Right cardiac atrium (tissue), 5 donors: ENCODE results near the gene THADA. TPM values are rescaled to one million over a fixed set of nuclear protein-coding genes. Genes with fewer than 3 reads are reported as not detected.

ENCODE experiments used
- ATAC-seq, 2 donors: fragments of 200-7000 bp; cut with Tn5 transposase; one replicate each; pipeline versions ENCODE4 v1.8.0 to v1.9.1; 2020; ENCODE audit warnings: moderate library complexity in 2 of 2, mild to moderate bottlenecking in 1 of 2
- DNase-seq, 3 donors: peaks; one replicate each; pipeline ENCODE4 v3.0.0-alpha.2; 2020
- H3K27ac ChIP-seq: one replicate; pipeline ENCODE4 v1.5.1; 2013; ENCODE audit warnings: mild to moderate bottlenecking, low read length, control low read depth, moderate library complexity
- H3K27me3 ChIP-seq: one replicate; pipeline ENCODE4 v1.6.1; 2013; ENCODE audit not compliant: control insufficient read depth, insufficient read depth
- H3K4me1 ChIP-seq: one replicate; pipeline ENCODE4 v1.6.1; 2013; ENCODE audit warnings: low read length; ENCODE audit not compliant: control insufficient read depth, insufficient read depth
- H3K4me3 ChIP-seq: one replicate; pipeline ENCODE4 v1.5.1; 2013; ENCODE audit warnings: low read length, control low read depth
- H3K9me3 ChIP-seq: one replicate; pipeline ENCODE4 v1.6.1; 2013; ENCODE audit warnings: low read length; ENCODE audit not compliant: control insufficient read depth
- WGBS: extraction: QIAGEN DNeasy Blood & Tissue Kit; methylation state at CpG from one replicate; pipeline ENCODE4 v1.1.7; 2013; 5-methylcytosine and 5-hydroxymethylcytosine counted together
- intact Hi-C, 4 donors: fragments of 100-400 bp; cut with DNase I; formaldehyde crosslinking; loops; one replicate each; pipeline versions ENCODE4 v1.11.0 to v1.14.0; 2022 to 2023
- polyA plus RNA-seq: library from polyadenylated mRNA; stranded (reverse); fragments of 200-250 nt; gene quantifications from one replicate; pipeline ENCODE4 v1.2.3, GENCODE V29; 2013
- total RNA-seq, 4 donors: library from RNA; stranded (reverse); fragmentation: NEBNext Ultra II Directional; extraction: Animal tissue kit (Norgen Biotek cat#: 25700); gene quantifications; one replicate each; pipeline ENCODE4 v1.2.1, GENCODE V29; 2021
- donor health status: healthy with polysubstance abuse.
- donor health status: DM: no; HTN: yes; CAD: no.
- donor health status: DM: no; HTN: no; CAD: no.
- donor health status: DM: no; HTN: yes; CAD: no; lungs with severe emphysema.
- donor health status: DM: yes; HTN: yes; CAD: no.

Gene THADA
- total and polyA plus RNA-seq, 5 donors = 10.6 to 20.7 (median 19.8) TPM

DNA sequence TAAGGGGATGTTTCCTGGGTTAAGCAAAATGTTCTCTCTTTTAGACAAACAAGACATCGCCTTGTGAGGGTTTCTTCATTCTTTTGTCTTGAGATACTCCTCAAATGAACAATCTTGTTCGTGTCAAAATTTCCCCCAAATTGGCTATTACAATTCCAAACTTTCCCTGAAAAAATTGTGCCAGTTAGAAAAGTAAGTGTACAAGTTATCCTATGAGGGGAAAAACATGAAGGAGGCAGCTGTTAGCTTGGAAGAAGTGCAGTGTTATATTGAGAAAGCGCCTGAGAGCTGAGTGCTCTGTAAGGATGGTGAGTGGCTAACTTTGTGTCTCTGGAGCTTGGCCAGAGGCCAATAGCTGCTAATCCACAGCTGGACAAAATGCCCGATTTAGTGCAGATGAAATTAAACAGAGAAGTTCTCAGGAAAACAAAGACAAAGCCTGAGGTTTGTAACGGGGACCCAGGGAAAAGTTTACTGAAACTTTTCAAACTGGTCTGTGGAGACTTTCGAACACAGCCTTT, 27.2 kb upstream of the THADA start:
- Histone ChIP-seq H3K9me3 (no peaks in the 10 kb centered on the region), H3K4me1 (no peaks in the 10 kb centered on the region), H3K27me3 (no peaks in the 10 kb centered on the region), H3K27ac (no peak overlapping the region), H3K4me3 (no peak overlapping the region)
- intact Hi-C loops = no loop called here
- WGBS = 40% methylated on average over 6 of the region's 6 CpGs
- peak in 2 of 3 donors; percentile 52 to 80 for DNase-seq
- ATAC-seq = peak; percentile 51 to 59

DNA sequence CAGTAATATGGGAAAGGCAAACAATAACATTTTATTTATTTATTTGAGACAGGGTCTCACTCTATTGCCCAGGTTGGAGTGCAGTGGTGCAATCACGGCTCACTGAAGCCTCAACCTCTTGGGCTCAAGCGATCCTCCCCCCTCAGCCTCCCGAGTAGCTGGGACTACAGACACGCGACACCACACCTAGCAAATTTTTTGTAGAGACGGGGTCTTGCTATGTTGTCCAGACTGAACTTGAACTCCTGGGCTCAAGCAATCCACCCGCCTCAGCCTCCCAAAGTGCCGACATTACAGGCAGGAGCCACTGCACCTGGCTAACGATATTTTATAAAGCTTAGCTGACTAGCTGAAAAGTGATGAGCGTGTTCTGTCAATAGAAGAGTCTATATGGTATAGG, 23.7 kb upstream of the THADA start:
- intact Hi-C loops = loop anchor here in 2 of 4 donors (10.0 kb wide), 1 partner anchor 155 kb away; the partner anchor contains the start of gene DYNC2LI1 (in 2 of the 2)
- ATAC-seq = no peak
- no peaks in the 10 kb centered on the region for H3K27me3 ChIP-seq
- no peak for DNase-seq
- H3K9me3 ChIP-seq = no peaks in the 10 kb centered on the region
- WGBS = 93% methylated on average over 10 of the region's 10 CpGs
- H3K4me1 ChIP-seq = no peaks in the 10 kb centered on the region
- H3K27ac ChIP-seq = no peak overlapping the region
- no peak overlapping the region for H3K4me3 ChIP-seq

- no peaks in the 10 kb centered on the region for H3K9me3 ChIP-seq
- no peak overlapping the region for H3K27ac ChIP-seq
- WGBS = 79% methylated on average over 5 of the region's 5 CpGs
- no peak overlapping the region for H3K4me3 ChIP-seq
- intact Hi-C loops = loop anchor here in 2 of 4 donors (10.0 kb wide), 1 partner anchor 158 kb away; the partner anchor contains the start of gene DYNC2LI1 (in 2 of the 2)
- no peak for DNase-seq
- H3K27me3 ChIP-seq = no peaks in the 10 kb centered on the region
- no peak for ATAC-seq
- H3K4me1 ChIP-seq = no peaks in the 10 kb centered on the region
Measured at GRCh38 chr2:43616967-43617680, 21.3 kb upstream of the THADA start.

- Histone ChIP-seq H3K27me3 (no peaks in the 10 kb centered on the region), H3K27ac (no peak overlapping the region), H3K9me3 (no peaks in the 10 kb centered on the region), H3K4me3 (no peak overlapping the region), H3K4me1 (no peaks in the 10 kb centered on the region)
- intact Hi-C loops = loop anchor here in 2 of 4 donors (10.0 kb wide), 1 partner anchor 162 kb away; the partner anchor contains the start of gene DYNC2LI1 (in 2 of the 2)
- 75% methylated on average over 7 of the region's 7 CpGs for WGBS
- ATAC-seq (no peak), DNase-seq (no peak)
Measured at GRCh38 chr2:43612944-43613343, 17.1 kb upstream of the THADA start.

DNA sequence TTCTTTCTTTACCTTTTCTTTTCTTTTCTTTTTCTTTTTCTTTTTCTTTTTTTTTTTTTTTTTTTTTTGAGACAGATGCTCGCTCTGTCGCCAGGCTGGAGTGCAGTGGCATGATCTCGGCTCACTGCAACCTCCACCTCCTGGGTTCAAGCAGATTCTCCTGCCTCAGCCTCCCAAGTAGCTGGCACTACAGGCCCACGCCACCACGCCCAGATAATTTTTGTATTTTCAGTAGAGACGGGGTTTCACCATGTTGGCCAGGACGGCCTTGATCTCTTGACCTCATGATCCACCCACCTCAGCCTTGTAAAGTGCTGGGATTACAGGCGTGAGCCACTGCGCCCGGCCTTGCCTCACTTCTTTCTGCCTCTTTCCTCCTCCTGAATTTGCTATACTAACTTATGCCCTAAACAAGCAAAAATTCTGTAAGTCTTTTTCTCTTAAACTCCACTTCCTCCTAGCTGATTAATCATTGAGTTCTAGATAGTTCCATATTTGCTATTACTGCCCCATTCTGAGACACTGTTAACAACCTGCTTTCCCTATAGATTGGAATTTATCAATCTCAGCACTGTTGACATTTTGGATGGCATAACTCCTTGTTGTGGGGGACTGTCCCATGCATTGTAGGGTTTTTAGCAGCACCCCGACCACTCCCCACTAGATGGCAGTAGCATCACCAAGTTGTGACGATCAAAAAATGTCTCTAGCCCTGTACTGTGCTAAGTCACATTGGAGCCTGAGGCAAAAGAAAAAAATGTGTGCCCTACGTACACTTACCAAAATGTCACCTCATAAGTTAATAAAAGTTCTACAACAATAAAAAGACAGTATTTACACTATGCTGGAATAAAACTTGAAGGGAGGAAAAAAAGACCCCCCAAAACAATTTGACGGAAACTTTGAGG, 16.4 kb upstream of the THADA start:
- intact Hi-C loops = loop anchor here in 2 of 4 donors (10.0 kb wide), 1 partner anchor 163 kb away; the partner anchor contains the start of gene DYNC2LI1 (in 2 of the 2)
- H3K4me1 ChIP-seq = no peaks in the 10 kb centered on the region
- peak; percentile 89 to 91 for ATAC-seq
- no peak overlapping the region for H3K4me3 ChIP-seq
- no peak overlapping the region for H3K27ac ChIP-seq
- H3K27me3 ChIP-seq = no peaks in the 10 kb centered on the region
- WGBS = 62% methylated on average over 14 of the region's 14 CpGs
- peak; percentile 60 to 86 (median 78) for DNase-seq
- H3K9me3 ChIP-seq = no peaks in the 10 kb centered on the region

- DNase-seq (no peak), ATAC-seq (no peak)
- intact Hi-C loops = loop anchor here in 2 of 4 donors (10.0 kb wide), 1 partner anchor 164 kb away; the partner anchor contains the start of gene DYNC2LI1 (in 2 of the 2)
- Histone ChIP-seq H3K4me1 (no peaks in the 10 kb centered on the region), H3K27me3 (no peaks in the 10 kb centered on the region), H3K4me3 (no peak overlapping the region), H3K27ac (no peak overlapping the region), H3K9me3 (no peaks in the 10 kb centered on the region)
- WGBS = 94% methylated on average over 4 of the region's 4 CpGs
Measured at GRCh38 chr2:43610361-43610760, 14.5 kb upstream of the THADA start.

GRCh38 chr2:43609290-43609918, 13.6 kb upstream of the THADA start:
- Histone ChIP-seq H3K27me3 (no peaks in the 10 kb centered on the region), H3K4me3 (no peak overlapping the region), H3K4me1 (no peaks in the 10 kb centered on the region), H3K9me3 (no peaks in the 10 kb centered on the region), H3K27ac (no peak overlapping the region)
- peak; percentile 66 to 70 for ATAC-seq
- DNase-seq = no peak
- WGBS = 38% methylated on average over 6 of the region's 6 CpGs
- intact Hi-C loops = no loop called here

DNA sequence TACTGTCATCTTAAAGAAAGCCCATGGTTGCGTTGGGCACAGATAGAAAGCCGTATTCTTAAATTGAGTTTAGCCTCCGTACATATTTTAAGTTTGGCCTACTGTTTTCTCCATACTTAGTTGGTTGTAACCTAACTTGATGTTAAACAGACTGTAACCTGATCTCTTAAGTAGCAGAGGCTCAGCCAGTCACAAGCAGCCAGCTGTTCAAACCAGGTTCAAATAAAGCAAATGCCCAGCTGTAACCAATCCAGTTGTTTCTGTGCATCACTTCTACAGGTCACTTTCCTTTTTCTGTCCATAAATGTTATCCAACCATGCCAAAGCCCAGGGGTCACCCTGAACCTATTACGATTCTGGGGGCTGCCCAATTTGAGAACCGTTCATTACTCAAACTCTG, 10.0 kb upstream of the THADA start:
- intact Hi-C loops = no loop called here
- no peak for ATAC-seq
- 88% methylated on average over 5 of the region's 5 CpGs for WGBS
- Histone ChIP-seq H3K27ac (no peak overlapping the region), H3K4me3 (no peak overlapping the region), H3K9me3 (no peaks in the 10 kb centered on the region), H3K4me1 (no peaks in the 10 kb centered on the region), H3K27me3 (no peaks in the 10 kb centered on the region)
- DNase-seq = no peak

GRCh38 chr2:43605079-43605655, 9.3 kb upstream of the THADA start:
- WGBS = 2% methylated on average over 2 of the region's 2 CpGs
- intact Hi-C loops = no loop called here

GRCh38 chr2:43604674-43605073, 8.8 kb upstream of the THADA start:
- WGBS = 62% methylated on average over 4 of the region's 4 CpGs
- Histone ChIP-seq H3K4me1 (no peaks in the 10 kb centered on the region), H3K27ac (no peak overlapping the region), H3K4me3 (no peak overlapping the region), H3K9me3 (no peaks in the 10 kb centered on the region), H3K27me3 (no peaks in the 10 kb centered on the region)
- ATAC-seq (no peak), DNase-seq (no peak)
- intact Hi-C loops = no loop called here

More at GRCh38 chr2:43605079-43605655, 9.3 kb upstream of the THADA start:
- no peak overlapping the region for H3K27ac ChIP-seq
- H3K4me1 ChIP-seq = no peaks in the 10 kb centered on the region
- H3K4me3 ChIP-seq = no peak overlapping the region
- H3K9me3 ChIP-seq = no peaks in the 10 kb centered on the region
- ATAC-seq (peak in 1 of 2 donors; percentile 50), DNase-seq (no peak)
- H3K27me3 ChIP-seq = no peaks in the 10 kb centered on the region
